Astrocyte of the cerebellum (primary cell): ENCODE measurements around the gene BIVM.

Experiments
- DNase-seq: peaks from one replicate; pipeline ENCODE4 v3.0.0-alpha.2; 2011; ENCODE audit warnings: low read depth
- H3K4me3 ChIP-seq: 2 replicates; pipeline ENCODE4 v1.5.1; 2011; ENCODE audit warnings: mild to moderate bottlenecking, low read depth, low read length, moderate library complexity
- in situ Hi-C: cut with HindIII; loops from 2 replicates; pipeline ENCODE4 v1.10.0; 2017; ENCODE audit warnings: low sequenced_read_pairs
- TF ChIP-seq, protein P1 (sequence below): IDR thresholded peaks from 2 replicates; pipeline ENCODE4 v1.5.1; 2012; ENCODE audit warnings: low read length, low read depth, moderate library complexity, mild to moderate bottlenecking; ENCODE audit errors: missing control alignments

BIVM gene

GRCh38 chr13:102816708-102817107, 17.8 kb downstream of the BIVM start:
- TF ChIP-seq, protein P1, sequence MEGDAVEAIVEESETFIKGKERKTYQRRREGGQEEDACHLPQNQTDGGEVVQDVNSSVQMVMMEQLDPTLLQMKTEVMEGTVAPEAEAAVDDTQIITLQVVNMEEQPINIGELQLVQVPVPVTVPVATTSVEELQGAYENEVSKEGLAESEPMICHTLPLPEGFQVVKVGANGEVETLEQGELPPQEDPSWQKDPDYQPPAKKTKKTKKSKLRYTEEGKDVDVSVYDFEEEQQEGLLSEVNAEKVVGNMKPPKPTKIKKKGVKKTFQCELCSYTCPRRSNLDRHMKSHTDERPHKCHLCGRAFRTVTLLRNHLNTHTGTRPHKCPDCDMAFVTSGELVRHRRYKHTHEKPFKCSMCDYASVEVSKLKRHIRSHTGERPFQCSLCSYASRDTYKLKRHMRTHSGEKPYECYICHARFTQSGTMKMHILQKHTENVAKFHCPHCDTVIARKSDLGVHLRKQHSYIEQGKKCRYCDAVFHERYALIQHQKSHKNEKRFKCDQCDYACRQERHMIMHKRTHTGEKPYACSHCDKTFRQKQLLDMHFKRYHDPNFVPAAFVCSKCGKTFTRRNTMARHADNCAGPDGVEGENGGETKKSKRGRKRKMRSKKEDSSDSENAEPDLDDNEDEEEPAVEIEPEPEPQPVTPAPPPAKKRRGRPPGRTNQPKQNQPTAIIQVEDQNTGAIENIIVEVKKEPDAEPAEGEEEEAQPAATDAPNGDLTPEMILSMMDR = no peak
- DNase-seq = no peak
- no peak overlapping the region for H3K4me3 ChIP-seq
- in situ Hi-C loops = no loop called here

GRCh38 chr13:102817241-102817640, 18.3 kb downstream of the BIVM start:
- no peak for DNase-seq
- in situ Hi-C loops = no loop called here
- H3K4me3 ChIP-seq = no peak overlapping the region
- TF ChIP-seq, protein P1 = no peak

DNA sequence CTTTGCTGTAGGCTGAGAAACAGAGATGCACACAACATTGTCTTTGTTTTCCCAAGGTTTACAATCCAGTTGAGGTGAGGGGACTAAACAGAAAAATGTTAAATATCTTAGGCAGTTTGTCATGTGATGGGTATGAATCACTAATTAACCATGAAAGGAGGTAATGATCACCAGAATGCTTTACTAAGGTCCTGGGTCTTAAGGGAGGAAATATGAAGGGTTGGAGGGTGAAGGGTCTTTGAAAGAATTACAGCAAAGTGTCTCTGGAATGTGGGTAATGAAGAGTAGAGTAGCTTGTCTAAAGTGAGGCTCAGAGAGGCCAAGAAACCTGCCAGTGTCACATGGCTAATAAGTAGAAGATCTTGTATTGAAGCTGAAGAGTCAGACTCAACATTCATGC, 19.0 kb downstream of the BIVM start:
- no peak overlapping the region for H3K4me3 ChIP-seq
- peak; percentile 33 for DNase-seq
- in situ Hi-C loops = no loop called here
- TF ChIP-seq, protein P1 = no peak

DNA sequence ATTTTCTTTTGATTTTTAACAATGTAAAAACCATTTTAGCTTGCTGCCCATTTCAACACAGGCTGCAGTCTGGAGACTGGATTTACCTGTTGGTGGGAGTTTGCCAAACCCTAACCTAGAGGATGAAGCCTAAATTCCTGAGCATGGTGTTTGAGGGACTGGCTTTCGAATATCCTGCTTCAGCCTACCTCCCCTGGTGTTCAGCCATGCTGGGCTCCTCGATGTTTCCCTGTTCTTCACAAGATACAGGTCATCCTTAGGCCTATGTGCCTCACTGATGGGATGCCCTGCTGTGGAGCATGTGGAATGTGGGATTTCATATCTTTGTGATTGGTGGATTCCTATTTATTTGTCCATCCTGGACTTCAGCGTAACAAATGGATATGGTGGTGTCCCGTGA, 26.5 kb downstream of the BIVM start:
- no peak overlapping the region for H3K4me3 ChIP-seq

DNA sequence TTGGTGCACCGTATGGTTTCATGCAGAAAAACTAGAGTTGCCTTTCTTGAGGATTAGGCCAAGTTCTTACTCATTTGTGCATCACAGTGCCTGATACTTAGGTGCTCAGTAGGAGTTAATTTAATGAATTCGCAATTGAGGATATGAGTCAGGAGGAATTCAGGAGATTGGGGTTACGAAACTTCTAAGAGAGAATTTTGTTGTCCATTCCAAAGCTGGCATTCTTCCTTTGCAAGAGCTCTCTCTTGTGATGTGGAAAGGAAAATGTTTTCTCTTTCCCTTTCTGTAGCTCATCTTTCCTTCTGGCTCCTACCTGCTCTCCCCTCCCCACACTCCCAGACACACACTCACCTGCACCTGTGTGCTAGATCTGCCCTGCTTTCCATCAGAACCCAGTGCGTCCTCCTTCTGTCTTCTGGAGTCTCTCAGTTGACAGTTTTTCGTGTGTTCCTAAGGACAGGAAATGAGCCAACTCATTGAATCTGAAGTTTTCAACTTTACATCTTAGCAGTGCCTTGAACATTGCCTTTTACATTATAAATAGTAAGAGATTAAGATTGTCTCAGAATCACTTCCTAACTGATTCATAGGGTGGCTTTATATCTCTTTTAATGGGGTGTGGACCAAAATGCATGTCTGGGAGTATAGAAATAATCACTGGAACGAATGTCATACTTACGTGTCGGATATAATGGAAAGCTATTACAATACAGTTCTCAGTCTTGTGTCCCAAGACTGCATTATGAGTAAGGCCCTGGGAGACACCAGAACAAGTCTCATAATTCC, 27.2 kb downstream of the BIVM start:
- DNase-seq = peak; percentile 93
- in situ Hi-C loops = no loop called here
- peak overlapping the region; percentile 29 for H3K4me3 ChIP-seq
- TF ChIP-seq, protein P1 = no peak

More for the DNA sequence above, 26.5 kb downstream of the BIVM start:
- TF ChIP-seq, protein P1 = no peak
- in situ Hi-C loops = no loop called here
- DNase-seq = no peak

DNA sequence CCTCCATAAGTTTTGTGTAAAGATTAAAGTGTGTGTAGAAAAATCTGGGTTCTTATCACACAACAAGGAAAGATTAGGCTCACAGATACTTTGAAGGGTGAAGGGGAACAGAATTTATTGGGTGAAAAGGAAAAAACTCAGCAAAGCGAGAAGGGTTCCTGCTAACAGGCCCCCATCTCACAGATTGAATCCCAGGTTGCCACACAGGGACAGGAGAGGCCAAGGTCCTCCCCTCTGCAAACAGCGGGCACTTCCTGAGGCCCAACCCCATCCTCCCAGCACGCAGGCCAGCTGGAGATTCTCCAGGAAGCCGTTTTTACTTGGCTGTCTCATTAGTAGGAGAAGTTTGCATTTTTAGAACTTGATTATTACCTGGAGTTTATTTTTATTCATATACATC, 31.7 kb downstream of the BIVM start:
- DNase-seq = no peak
- TF ChIP-seq, protein P1 = no peak
- no peak overlapping the region for H3K4me3 ChIP-seq
- in situ Hi-C loops = no loop called here

GRCh38 chr13:102836471-102836870, 37.6 kb downstream of the BIVM start:
- TF ChIP-seq, protein P1 = no peak
- DNase-seq = no peak
- in situ Hi-C loops = no loop called here
- no peak overlapping the region for H3K4me3 ChIP-seq
